B cell (primary cell): ENCODE results near the gene GPR152. TPM values are rescaled to one million over a fixed set of nuclear protein-coding genes. Genes with fewer than 3 reads are reported as not detected.

ENCODE experiments used
- ATAC-seq: fragments of 200-7000 bp; cut with Tn5 transposase; one replicate; pipeline ENCODE4 v1.10.0; 2021; ENCODE audit warnings: low read depth, mild to moderate bottlenecking, moderate number of reproducible peaks, moderate library complexity
- CTCF ChIA-PET: fragments of 350-600 bp; sonication (Branson Sonifier 250); formaldehyde crosslinking; loops from one replicate; lab custom pipeline; 2021; ENCODE audit warnings: antibody characterized with exemption, inconsistent platforms; lab: Charles Lee
- POLR2A ChIA-PET: fragments of 350-600 bp; sonication (Branson Sonifier 250); formaldehyde crosslinking; loops from one replicate; lab custom pipeline; 2021; ENCODE audit warnings: antibody characterized with exemption; lab: Charles Lee
- DNase-seq: peaks from one replicate; pipeline ENCODE4 v3.0.0; 2013
- H2AFZ ChIP-seq: 2 replicates; pipeline ENCODE4 v1.6.1; 2012; ENCODE audit warnings: mild to moderate bottlenecking, low read depth, low read length; ENCODE audit not compliant: insufficient read depth, poor library complexity, severe bottlenecking
- H3K27ac ChIP-seq, 2 donors: 1 replicate in 1 of 2; 2 replicates in 1 of 2; pipeline ENCODE4 v1.5.1; 2012 to 2013; ENCODE audit warnings: low read length in 2 of 2, mild to moderate bottlenecking in 2 of 2, moderate library complexity in 1 of 2
- H3K27me3 ChIP-seq, 4 experiments: fragments of 200-600 bp in 1 of 4; sonication (generic) in 1 of 4; replicated peaks in 1 of 4; 1 replicate in 2 of 4; 2 replicates in 2 of 4; pipeline versions ENCODE4 v1.6.1 to v1.7.0; 2013 to 2016; ENCODE audit warnings: low read length in 3 of 4, mild to moderate bottlenecking in 2 of 4, mixed read lengths in 1 of 4, moderate library complexity in 1 of 4; ENCODE audit not compliant: insufficient read depth in 4 of 4, control insufficient read depth in 3 of 4; ENCODE audit errors: control extremely low read depth in 1 of 4
- H3K36me3 ChIP-seq, 2 experiments: replicated peaks in 1 of 2; 1 replicate in 1 of 2; 2 replicates in 1 of 2; pipeline versions ENCODE4 v1.6.1 to v1.7.1; 2013; ENCODE audit warnings: low read length in 1 of 2; ENCODE audit not compliant: insufficient read depth in 2 of 2, control insufficient read depth in 1 of 2; ENCODE audit errors: control extremely low read depth in 1 of 2, extremely low read depth in 1 of 2
- H3K4me1 ChIP-seq, 2 donors: fragments of 200-600 bp in 1 of 2; sonication (generic) in 1 of 2; 1 replicate in 1 of 2; 2 replicates in 1 of 2; pipeline versions ENCODE4 v1.5.1 to v1.6.1; 2013 to 2017; ENCODE audit warnings: low read length in 2 of 2; ENCODE audit not compliant: control insufficient read depth in 2 of 2, insufficient read depth in 2 of 2
- H3K4me2 ChIP-seq: replicated peaks from 2 replicates; pipeline ENCODE3; 2012; ENCODE audit warnings: mild to moderate bottlenecking, low read depth, low read length; ENCODE audit not compliant: poor library complexity, severe bottlenecking
- H3K4me3 ChIP-seq, 5 experiments: fragments of 200-600 bp in 1 of 5; sonication (generic) in 1 of 5; 1 replicate in 3 of 5; 2 replicates in 2 of 5; pipeline versions ENCODE4 v1.5.1 to v1.7.0; 2011 to 2016; ENCODE audit warnings: low read length in 4 of 5, mild to moderate bottlenecking in 4 of 5, low read depth in 2 of 5, control low read depth in 1 of 5, moderate library complexity in 1 of 5; ENCODE audit not compliant: insufficient read depth in 1 of 5; ENCODE audit errors: control extremely low read depth in 1 of 5, extremely low read depth in 1 of 5
- H3K79me2 ChIP-seq: fragments of 200-600 bp; sonication (generic); one replicate; pipeline ENCODE4 v1.6.0; 2016; ENCODE audit warnings: low read length; ENCODE audit not compliant: control insufficient read depth, insufficient read depth
- H3K9ac ChIP-seq: fragments of 200-600 bp; sonication (generic); 2 replicates; pipeline ENCODE4 v1.6.1; 2017; ENCODE audit warnings: mild to moderate bottlenecking, low read length, moderate library complexity
- H3K9me3 ChIP-seq, 3 donors: one replicate each; pipeline versions ENCODE4 v1.6.1 to v1.7.1; 2013; ENCODE audit warnings: low read length in 2 of 3; ENCODE audit not compliant: control insufficient read depth in 2 of 3, insufficient read depth in 1 of 3; ENCODE audit errors: control extremely low read depth in 1 of 3
- H4K20me1 ChIP-seq: 2 replicates; pipeline ENCODE4 v1.6.0; 2012; ENCODE audit warnings: mild to moderate bottlenecking, low read length; ENCODE audit not compliant: insufficient read depth, control insufficient read depth, poor library complexity, severe bottlenecking
- H3K27ac Mint-ChIP-seq: one replicate; pipeline ENCODE4 v1.8.0; 2021; ENCODE audit warnings: mixed read lengths
- H3K27me3 Mint-ChIP-seq: one replicate; pipeline ENCODE4 v1.8.0; 2021; ENCODE audit warnings: mixed read lengths
- H3K4me1 Mint-ChIP-seq: one replicate; pipeline ENCODE4 v1.8.0; 2021; ENCODE audit warnings: mixed read lengths
- H3K4me3 Mint-ChIP-seq: one replicate; pipeline ENCODE4 v1.8.0; 2021; ENCODE audit warnings: mixed read lengths
- H3K9me3 Mint-ChIP-seq: one replicate; pipeline ENCODE4 v1.8.0; 2022; ENCODE audit warnings: mixed read lengths; ENCODE audit not compliant: insufficient read depth
- EZH2 ChIP-seq: IDR thresholded peaks from 2 replicates; pipeline ENCODE4 v1.6.1; 2012; ENCODE audit warnings: borderline replicate concordance, low read depth, mild to moderate bottlenecking, moderate library complexity, low read length; ENCODE audit not compliant: insufficient read depth, poor library complexity, severe bottlenecking
- WGBS: methylation state at CpG from one replicate; pipeline ENCODE4 v1.1.5; 2013; ENCODE audit warnings: missing lambda C conversion rate; ENCODE audit not compliant: insufficient coverage; 5-methylcytosine and 5-hydroxymethylcytosine counted together
- intact Hi-C: fragments of 100-400 bp; cut with micrococcal nuclease; formaldehyde crosslinking; loops from one replicate; pipeline ENCODE4 v1.10.0; 2022
- polyA plus RNA-seq: library from polyadenylated mRNA; depleted of rRNA; stranded (reverse); fragments of >200 nt; gene quantifications from 2 replicates; pipeline ENCODE4 v1.2.3, GENCODE V29; 2012
- total RNA-seq, 2 donors: library from RNA; stranded (reverse); fragments of 120-200 nt in 1 of 2; gene quantifications; 1 replicate in 1 of 2; 2 replicates in 1 of 2; pipeline versions ENCODE4 v1.2.3 to v1.2.4, GENCODE V29; 2013 to 2022
- TF ChIP-seq, protein P1 (sequence below): fragments of 200-600 bp; IDR thresholded peaks from one replicate; pipeline ENCODE4 v1.8.0; 2022; ENCODE audit warnings: antibody characterized with exemption, mild to moderate bottlenecking

GPR152 gene
- total and polyA plus RNA-seq, 2 donors (not counting 1 experiment from before 2014, with no cell fraction given) = 0.24 TPM; not detected in 1

DNA sequence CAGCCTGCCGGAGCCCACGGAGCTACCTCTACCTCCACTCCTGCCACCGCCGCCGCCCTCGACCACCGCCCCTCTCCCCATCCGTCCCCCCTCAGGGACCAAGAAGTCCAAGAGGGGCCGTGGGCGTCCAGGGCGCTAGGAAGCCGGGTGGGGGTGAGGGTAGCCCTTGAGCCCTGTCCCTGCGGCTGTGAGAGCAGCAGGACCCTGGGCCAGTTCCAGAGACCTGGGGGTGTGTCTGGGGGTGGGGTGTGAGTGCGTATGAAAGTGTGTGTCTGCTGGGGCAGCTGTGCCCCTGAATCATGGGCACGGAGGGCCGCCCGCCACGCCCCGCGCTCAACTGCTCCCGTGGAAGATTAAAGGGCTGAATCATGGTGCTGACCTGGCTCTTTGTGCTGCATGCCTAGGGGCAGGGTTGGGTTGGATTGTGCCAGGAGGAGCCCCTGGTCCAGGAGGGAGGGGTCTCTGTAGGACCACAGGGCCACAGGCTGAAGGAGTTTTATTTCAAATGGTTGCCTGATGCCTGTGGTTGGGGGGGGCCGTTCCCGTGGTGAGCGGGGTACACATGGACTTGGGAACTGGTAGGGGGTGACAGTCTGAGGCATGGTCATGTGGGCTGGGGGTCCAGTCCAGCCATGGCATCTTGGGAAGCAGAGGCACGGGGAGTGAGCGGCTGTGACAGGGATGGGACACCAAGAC is 17.4 kb downstream of the GPR152 start:
- peak overlapping the region; percentile 12 to 88 for H3K27ac ChIP-seq
- peaks cover 89% of the 10 kb centered on the region for H4K20me1 ChIP-seq
- peak overlapping the region; percentile 82 for H3K9ac ChIP-seq
- Mint-ChIP-seq H3K4me3 (peak overlapping the region; percentile 88), H3K27ac (peak overlapping the region; percentile 98), H3K4me1 (peaks cover 84% of the 10 kb centered on the region), H3K9me3 (no peaks in the 10 kb centered on the region), H3K27me3 (no peaks in the 10 kb centered on the region)
- ATAC-seq (no peak), DNase-seq (no peak)
- H2AFZ ChIP-seq = no peak overlapping the region
- H3K9me3 ChIP-seq = peaks cover 0 to 3% (median 0%) of the 10 kb centered on the region in 3 donors
- 44% methylated on average over 13 of the region's 26 CpGs for whole genome bisulfite sequencing
- peak overlapping the region; percentile 99 for H3K4me2 ChIP-seq
- H3K36me3 ChIP-seq = peaks cover 0 to 51% of the 10 kb centered on the region in 2 experiments
- TF ChIP-seq, protein P1, sequence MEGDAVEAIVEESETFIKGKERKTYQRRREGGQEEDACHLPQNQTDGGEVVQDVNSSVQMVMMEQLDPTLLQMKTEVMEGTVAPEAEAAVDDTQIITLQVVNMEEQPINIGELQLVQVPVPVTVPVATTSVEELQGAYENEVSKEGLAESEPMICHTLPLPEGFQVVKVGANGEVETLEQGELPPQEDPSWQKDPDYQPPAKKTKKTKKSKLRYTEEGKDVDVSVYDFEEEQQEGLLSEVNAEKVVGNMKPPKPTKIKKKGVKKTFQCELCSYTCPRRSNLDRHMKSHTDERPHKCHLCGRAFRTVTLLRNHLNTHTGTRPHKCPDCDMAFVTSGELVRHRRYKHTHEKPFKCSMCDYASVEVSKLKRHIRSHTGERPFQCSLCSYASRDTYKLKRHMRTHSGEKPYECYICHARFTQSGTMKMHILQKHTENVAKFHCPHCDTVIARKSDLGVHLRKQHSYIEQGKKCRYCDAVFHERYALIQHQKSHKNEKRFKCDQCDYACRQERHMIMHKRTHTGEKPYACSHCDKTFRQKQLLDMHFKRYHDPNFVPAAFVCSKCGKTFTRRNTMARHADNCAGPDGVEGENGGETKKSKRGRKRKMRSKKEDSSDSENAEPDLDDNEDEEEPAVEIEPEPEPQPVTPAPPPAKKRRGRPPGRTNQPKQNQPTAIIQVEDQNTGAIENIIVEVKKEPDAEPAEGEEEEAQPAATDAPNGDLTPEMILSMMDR = no peak
- ChIA-PET POLR2A (interaction anchor here (1.0 to 9.5 kb wide), 12 partner anchors 12 to 70 kb away, joined by 3 to 215 read pairs (median 62); partner anchors contain the start of genes AIP, PITPNM1, PPP1CA and TBC1D10C), CTCF (interaction anchor here (1.1 to 4.3 kb wide), 4 partner anchors 16 to 70 kb away, joined by 3 to 63 read pairs (median 18); partner anchors contain the start of genes PITPNM1, PPP1CA, TBC1D10C and TMEM134)
- intact Hi-C loops = no loop called here
- peak overlapping the region in 4 of 5 experiments; percentile 79 to 96 (median 89) for H3K4me3 ChIP-seq
- peaks cover 86% of the 10 kb centered on the region for H3K79me2 ChIP-seq
- H3K27me3 ChIP-seq = no peaks in the 10 kb centered on the region
- H3K4me1 ChIP-seq = peaks cover 52 to 80% of the 10 kb centered on the region in 2 donors

DNA sequence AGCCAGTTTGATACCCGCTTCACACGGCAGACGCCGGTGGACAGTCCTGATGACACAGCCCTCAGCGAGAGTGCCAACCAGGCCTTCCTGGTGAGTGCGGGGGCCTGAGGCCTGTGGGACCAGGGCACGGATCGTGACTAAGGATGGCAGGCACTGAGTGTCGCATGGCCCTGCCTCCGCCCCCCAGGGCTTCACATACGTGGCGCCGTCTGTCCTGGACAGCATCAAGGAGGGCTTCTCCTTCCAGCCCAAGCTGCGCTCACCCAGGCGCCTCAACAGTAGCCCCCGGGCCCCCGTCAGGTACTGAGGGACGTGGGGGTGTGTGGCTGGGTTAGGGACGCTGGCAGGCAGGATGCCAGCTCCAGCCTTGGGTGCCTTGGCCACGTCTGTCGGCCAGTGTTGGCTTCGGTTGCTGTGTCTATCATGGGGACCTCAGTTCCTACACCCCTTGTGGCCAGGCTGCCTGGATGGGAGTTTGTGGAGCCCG is 18.1 kb downstream of the GPR152 start:
- no peaks in the 10 kb centered on the region for H3K27me3 Mint-ChIP-seq
- no peak overlapping the region for H2AFZ ChIP-seq
- DNase-seq (peak; percentile 45), ATAC-seq (no peak)
- peaks cover 93% of the 10 kb centered on the region for H4K20me1 ChIP-seq
- no peaks in the 10 kb centered on the region for H3K9me3 Mint-ChIP-seq
- H3K4me2 ChIP-seq = peak overlapping the region; percentile 99
- WGBS = 64% methylated on average over 16 of the region's 23 CpGs
- peak overlapping the region; percentile 65 for H3K4me3 Mint-ChIP-seq
- intact Hi-C loops = no loop called here
- H3K9ac ChIP-seq = peak overlapping the region; percentile 82
- H3K4me1 ChIP-seq = peaks cover 46 to 79% of the 10 kb centered on the region in 2 donors
- H3K36me3 ChIP-seq = peaks cover 0 to 55% of the 10 kb centered on the region in 2 experiments
- POLR2A ChIA-PET = interaction anchor here (0.6 to 9.5 kb wide), 10 partner anchors 13 to 79 kb away, joined by 3 to 215 read pairs (median 30); partner anchors contain the start of genes AIP, PITPNM1, PPP1CA and TBC1D10C
- CTCF ChIA-PET = interaction anchor here (2.0 to 4.0 kb wide), 2 partner anchors 15 to 35 kb away, joined by 6 to 30 read pairs; partner anchors contain the start of gene TMEM134
- peaks cover 0 to 3% (median 0%) of the 10 kb centered on the region in 3 donors for H3K9me3 ChIP-seq
- H3K79me2 ChIP-seq = peaks cover 88% of the 10 kb centered on the region
- TF ChIP-seq EZH2 = no peak
- TF ChIP-seq, protein P1 = no peak
- H3K4me1 Mint-ChIP-seq = peaks cover 77% of the 10 kb centered on the region
- peak overlapping the region; percentile 12 to 88 for H3K27ac ChIP-seq
- peak overlapping the region in 3 of 5 experiments; percentile 36 to 96 (median 79) for H3K4me3 ChIP-seq
- peak overlapping the region; percentile 83 for H3K27ac Mint-ChIP-seq
- no peaks in the 10 kb centered on the region for H3K27me3 ChIP-seq
